ENCODE data around the gene THBS1.

THBS1 gene

GRCh38 chr15:39564972-39565665 lies 15.8 kb upstream of the THBS1 start:
- no peak for DNase-seq (ENCODE audit: low spot score)
- H3K27ac ChIP-seq, result no peak overlapping the region
- POLR2A ChIA-PET (ENCODE audit: low non-redundant PET), result no interaction called here
- CTCF ChIA-PET, result no interaction called here
- TF ChIP-seq, protein P1, sequence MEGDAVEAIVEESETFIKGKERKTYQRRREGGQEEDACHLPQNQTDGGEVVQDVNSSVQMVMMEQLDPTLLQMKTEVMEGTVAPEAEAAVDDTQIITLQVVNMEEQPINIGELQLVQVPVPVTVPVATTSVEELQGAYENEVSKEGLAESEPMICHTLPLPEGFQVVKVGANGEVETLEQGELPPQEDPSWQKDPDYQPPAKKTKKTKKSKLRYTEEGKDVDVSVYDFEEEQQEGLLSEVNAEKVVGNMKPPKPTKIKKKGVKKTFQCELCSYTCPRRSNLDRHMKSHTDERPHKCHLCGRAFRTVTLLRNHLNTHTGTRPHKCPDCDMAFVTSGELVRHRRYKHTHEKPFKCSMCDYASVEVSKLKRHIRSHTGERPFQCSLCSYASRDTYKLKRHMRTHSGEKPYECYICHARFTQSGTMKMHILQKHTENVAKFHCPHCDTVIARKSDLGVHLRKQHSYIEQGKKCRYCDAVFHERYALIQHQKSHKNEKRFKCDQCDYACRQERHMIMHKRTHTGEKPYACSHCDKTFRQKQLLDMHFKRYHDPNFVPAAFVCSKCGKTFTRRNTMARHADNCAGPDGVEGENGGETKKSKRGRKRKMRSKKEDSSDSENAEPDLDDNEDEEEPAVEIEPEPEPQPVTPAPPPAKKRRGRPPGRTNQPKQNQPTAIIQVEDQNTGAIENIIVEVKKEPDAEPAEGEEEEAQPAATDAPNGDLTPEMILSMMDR (conservative IDR thresholded peaks at IDR 0.05; ENCODE audit: low read depth), result no peak

DNA sequence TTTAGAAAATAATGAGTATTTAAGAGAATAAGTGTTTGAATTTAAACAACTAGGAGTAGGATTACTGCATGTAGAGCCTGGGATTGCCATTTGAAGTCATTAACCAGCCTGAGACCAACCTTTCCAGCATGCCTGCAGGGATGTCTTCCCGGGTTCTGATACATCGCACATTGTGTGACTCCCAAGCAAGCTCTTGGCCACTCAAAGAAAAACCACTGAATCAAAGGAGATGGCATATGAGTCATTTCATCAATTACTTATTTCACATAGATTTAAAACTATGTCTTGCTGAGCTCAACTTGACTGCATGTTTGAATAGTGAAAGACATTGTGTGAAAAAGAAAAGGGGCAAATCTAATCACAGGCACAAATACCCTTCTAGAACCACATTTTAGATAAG lies 15.0 kb upstream of the THBS1 start:
- H3K27ac ChIP-seq, result no peak overlapping the region
- ChIA-PET CTCF (no interaction called here), POLR2A (ENCODE audit: low non-redundant PET) (no interaction called here)
- TF ChIP-seq, protein P1 (conservative IDR thresholded peaks at IDR 0.05; ENCODE audit: low read depth), result no peak
- DNase-seq (ENCODE audit: low spot score), result no peak

DNA sequence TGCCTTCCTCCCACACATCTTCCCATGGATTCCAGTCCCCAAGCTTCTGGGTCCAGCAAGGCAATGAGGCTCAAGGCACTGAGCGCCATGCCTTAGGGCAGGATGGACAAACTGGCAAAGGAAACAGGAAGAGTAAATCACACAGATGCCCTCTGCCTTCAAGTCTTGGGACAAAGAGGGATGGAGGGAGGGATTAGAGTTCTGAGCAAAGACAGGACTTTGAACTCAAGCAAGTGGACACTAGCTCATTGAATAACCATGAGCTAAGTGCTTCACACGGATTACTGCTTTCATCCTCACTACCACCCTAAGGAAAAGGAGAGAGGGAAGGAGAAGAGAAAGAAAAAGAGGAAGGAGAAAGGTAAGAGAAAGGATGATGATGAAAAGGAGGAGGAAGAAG lies 7.6 kb upstream of the THBS1 start:
- ChIA-PET CTCF (interaction anchor here (0.6 kb wide), 1 partner anchor 761 kb away, joined by 3 read pairs; no protein-coding TSS in a partner anchor), POLR2A (ENCODE audit: low non-redundant PET) (no interaction called here)
- TF ChIP-seq, protein P1 (conservative IDR thresholded peaks at IDR 0.05; ENCODE audit: low read depth), result no peak
- no peak overlapping the region for H3K27ac ChIP-seq
- no peak for DNase-seq (ENCODE audit: low spot score)

DNA sequence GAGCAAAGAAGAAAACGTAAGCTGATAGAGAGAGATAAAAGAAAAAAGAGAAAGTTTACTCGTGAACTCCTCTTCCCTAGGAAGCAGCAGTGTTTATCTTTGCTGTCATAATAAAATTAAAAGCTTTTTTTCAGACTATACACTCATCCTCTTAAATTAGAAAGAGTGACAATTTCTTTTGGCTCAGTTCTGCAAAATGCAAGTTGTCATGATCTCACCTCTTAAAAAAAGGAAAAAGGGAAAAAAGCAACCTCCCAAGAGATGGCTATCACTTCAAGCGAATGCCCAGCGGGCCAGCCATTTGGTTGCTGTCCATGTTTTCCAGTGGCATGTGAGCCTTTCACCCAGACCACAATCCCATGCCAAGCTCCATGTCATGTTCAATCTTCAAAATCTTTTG lies 7.0 kb upstream of the THBS1 start:
- no peak overlapping the region for H3K27ac ChIP-seq
- no peak for DNase-seq (ENCODE audit: low spot score)
- CTCF ChIA-PET, result interaction anchor here (0.6 kb wide), 1 partner anchor 761 kb away, joined by 3 read pairs; no protein-coding TSS in a partner anchor
- POLR2A ChIA-PET (ENCODE audit: low non-redundant PET), result no interaction called here
- TF ChIP-seq, protein P1 (conservative IDR thresholded peaks at IDR 0.05; ENCODE audit: low read depth), result no peak

GRCh38 chr15:39574427-39574826 lies 6.5 kb upstream of the THBS1 start:
- TF ChIP-seq, protein P1 (conservative IDR thresholded peaks at IDR 0.05; ENCODE audit: low read depth), result no peak
- ChIA-PET CTCF (no interaction called here), POLR2A (ENCODE audit: low non-redundant PET) (no interaction called here)
- DNase-seq (ENCODE audit: low spot score), result peak; percentile 43
- H3K27ac ChIP-seq, result no peak overlapping the region

GRCh38 chr15:39575180-39575579 lies 5.7 kb upstream of the THBS1 start:
- no peak overlapping the region for H3K27ac ChIP-seq
- ChIA-PET POLR2A (ENCODE audit: low non-redundant PET) (no interaction called here), CTCF (no interaction called here)
- TF ChIP-seq, protein P1 (conservative IDR thresholded peaks at IDR 0.05; ENCODE audit: low read depth), result no peak
- DNase-seq (ENCODE audit: low spot score), result no peak

Measured in RWPE1 (cell line).